Body of pancreas (tissue), 4 donors: ENCODE data around the gene EDC4. TPM values are rescaled to one million over a fixed set of nuclear protein-coding genes. Genes with fewer than 3 reads are reported as not detected.

Source experiments
- ATAC-seq: fragments of 150-250 bp; one replicate; pipeline ENCODE4 v1.9.1; 2016
- DNase-seq, 4 donors: peaks; one replicate each; pipeline ENCODE4 v3.0.0-alpha.2; 2019
- H3K27ac ChIP-seq, 4 donors: fragments of 200-600 bp; sonication (generic); 1 replicate in 3 of 4; 2 replicates in 1 of 4; pipeline versions ENCODE4 v1.5.1 to v1.6.1; 2016 to 2019; ENCODE audit warnings: mild to moderate bottlenecking in 1 of 4, mixed read lengths in 1 of 4, moderate library complexity in 1 of 4
- H3K27me3 ChIP-seq, 2 donors: fragments of 200-600 bp; sonication (generic); one replicate each; pipeline ENCODE4 v1.6.0; 2016; ENCODE audit warnings: mild to moderate bottlenecking in 1 of 2
- H3K36me3 ChIP-seq, 2 donors: fragments of 200-600 bp; sonication (generic); replicated peaks in 1 of 2; 2 replicates each; pipeline ENCODE4 v1.5.1; 2016; ENCODE audit warnings: low read depth in 2 of 2; ENCODE audit not compliant: insufficient read depth in 1 of 2
- H3K4me1 ChIP-seq: fragments of 200-600 bp; sonication (generic); one replicate; pipeline ENCODE4 v1.6.0; 2016
- H3K4me3 ChIP-seq, 2 donors: fragments of 200-600 bp; sonication (generic); 1 replicate in 1 of 2; 2 replicates in 1 of 2; pipeline ENCODE4 v1.5.1; 2016 to 2019
- H3K9me3 ChIP-seq, 3 donors: fragments of 200-600 bp; sonication (generic); 1 replicate in 2 of 3; 2 replicates in 1 of 3; pipeline ENCODE4 v1.5.1; 2016
- CTCF ChIP-seq, 7 experiments: fragments of 450-650 bp in 4 of 7; fragments of 200-600 bp in 3 of 7; sonication (generic) in 3 of 7; IDR thresholded peaks; one replicate each; pipeline ENCODE4 v1.5.1; 2016 to 2019; ENCODE audit warnings: antibody characterized with exemption in 7 of 7
- POLR2A ChIP-seq, 3 donors: fragments of 450-650 bp; IDR thresholded peaks; one replicate each; pipeline ENCODE4 v1.6.1; 2016; ENCODE audit warnings: antibody characterized with exemption in 3 of 3, mild to moderate bottlenecking in 2 of 3
- WGBS, 2 donors: methylation state at CpG; one replicate each; pipeline ENCODE4 v1.1.5; 2017; 5-methylcytosine and 5-hydroxymethylcytosine counted together
- intact Hi-C: fragments of 100-400 bp; cut with DNase I; formaldehyde crosslinking; loops from one replicate; pipeline ENCODE4 v1.15.1; 2023
- total RNA-seq, 2 donors: library from RNA; depleted of rRNA; stranded (reverse); fragments of >200 nt; gene quantifications; one replicate each; pipeline ENCODE4 v1.1.0, GENCODE V29; 2016

Gene EDC4
- total RNA-seq, 2 donors from 2014 or later, result 26.7 to 55.7 TPM

- H3K9me3 ChIP-seq, result no peaks in the 10 kb centered on the region
- no peaks in the 10 kb centered on the region for H3K27me3 ChIP-seq
- H3K4me1 ChIP-seq, result peaks cover 39% of the 10 kb centered on the region
- intact Hi-C loops, result no loop called here
- ATAC-seq, result peak; percentile 80
- TF ChIP-seq CTCF (IDR thresholded peaks at IDR 0.05) (no peak), POLR2A (IDR thresholded peaks at IDR 0.05) (peak in 1 of 3 donors; percentile 19)
- 23 to 55% methylated on average over 3 to 6 of the region's 6 CpGs for WGBS, 2 donors
- peaks cover 0 to 2% of the 10 kb centered on the region in 2 donors for H3K36me3 ChIP-seq
- H3K27ac ChIP-seq, result peak overlapping the region; percentile 70 to 89 (median 74)
- peak; percentile 87 to 96 (median 94) for DNase-seq
- no peak overlapping the region for H3K4me3 ChIP-seq
Observed at GRCh38 chr16:67868290-67868689, 4.6 kb upstream of the EDC4 start.

- Histone ChIP-seq H3K4me3 (no peak overlapping the region), H3K27ac (peak overlapping the region; percentile 43 to 89 (median 74)), H3K27me3 (no peaks in the 10 kb centered on the region), H3K9me3 (no peaks in the 10 kb centered on the region), H3K4me1 (peaks cover 43% of the 10 kb centered on the region), H3K36me3 (peaks cover 0 to 2% of the 10 kb centered on the region in 2 donors)
- ATAC-seq (no peak), DNase-seq (no peak)
- WGBS, 2 donors, result 78 to 86% methylated on average over 6 to 7 of the region's 7 CpGs
- intact Hi-C loops, result no loop called here
- TF ChIP-seq POLR2A (IDR thresholded peaks at IDR 0.05) (no peak), CTCF (IDR thresholded peaks at IDR 0.05) (no peak)
Observed at GRCh38 chr16:67869653-67870052, 3.2 kb upstream of the EDC4 start.

- intact Hi-C loops, result no loop called here
- WGBS, 2 donors, result 69 to 87% methylated on average over 3 of the region's 3 CpGs
- Histone ChIP-seq H3K27ac (no peak overlapping the region), H3K27me3 (no peaks in the 10 kb centered on the region), H3K4me1 (peaks cover 51% of the 10 kb centered on the region), H3K9me3 (no peaks in the 10 kb centered on the region), H3K36me3 (peaks cover 0 to 2% of the 10 kb centered on the region in 2 donors), H3K4me3 (no peak overlapping the region)
- no peak for DNase-seq
- no peak for ATAC-seq
- TF ChIP-seq CTCF (IDR thresholded peaks at IDR 0.05) (no peak), POLR2A (IDR thresholded peaks at IDR 0.05) (no peak)
Observed at GRCh38 chr16:67871256-67871655, 1.6 kb upstream of the EDC4 start.

GRCh38 chr16:67872131-67872630 is 671 bp upstream of the EDC4 start:
- Histone ChIP-seq H3K27me3 (no peaks in the 10 kb centered on the region), H3K9me3 (no peaks in the 10 kb centered on the region), H3K4me1 (peaks cover 49% of the 10 kb centered on the region), H3K27ac (peak overlapping the region; percentile 53 to 80 (median 66)), H3K36me3 (peaks cover 0 to 3% of the 10 kb centered on the region in 2 donors), H3K4me3 (no peak overlapping the region)
- intact Hi-C loops, result no loop called here
- DNase-seq (no peak), ATAC-seq (no peak)
- WGBS, 2 donors, result 50 to 75% methylated on average over 1 to 2 of the region's 2 CpGs
- TF ChIP-seq CTCF (IDR thresholded peaks at IDR 0.05) (no peak), POLR2A (IDR thresholded peaks at IDR 0.05) (no peak)
